Inflammatory macrophage (primary cell): Measurements from ENCODE around the gene MLYCD.
"Not testable (repeated sequence)": the region's sequence is repeated elsewhere in the genome, so short reads cannot be mapped to it uniquely, and the experiment has no call there.

ENCODE experiments used
- DNase-seq, 2 donors: peaks; one replicate each; pipeline ENCODE4 v3.0.0-alpha.2; 2020 to 2022

MLYCD gene

GRCh38 chr16:83942074-83942473, 43.2 kb downstream of the MLYCD start:
- DNase-seq, result no peak

DNA sequence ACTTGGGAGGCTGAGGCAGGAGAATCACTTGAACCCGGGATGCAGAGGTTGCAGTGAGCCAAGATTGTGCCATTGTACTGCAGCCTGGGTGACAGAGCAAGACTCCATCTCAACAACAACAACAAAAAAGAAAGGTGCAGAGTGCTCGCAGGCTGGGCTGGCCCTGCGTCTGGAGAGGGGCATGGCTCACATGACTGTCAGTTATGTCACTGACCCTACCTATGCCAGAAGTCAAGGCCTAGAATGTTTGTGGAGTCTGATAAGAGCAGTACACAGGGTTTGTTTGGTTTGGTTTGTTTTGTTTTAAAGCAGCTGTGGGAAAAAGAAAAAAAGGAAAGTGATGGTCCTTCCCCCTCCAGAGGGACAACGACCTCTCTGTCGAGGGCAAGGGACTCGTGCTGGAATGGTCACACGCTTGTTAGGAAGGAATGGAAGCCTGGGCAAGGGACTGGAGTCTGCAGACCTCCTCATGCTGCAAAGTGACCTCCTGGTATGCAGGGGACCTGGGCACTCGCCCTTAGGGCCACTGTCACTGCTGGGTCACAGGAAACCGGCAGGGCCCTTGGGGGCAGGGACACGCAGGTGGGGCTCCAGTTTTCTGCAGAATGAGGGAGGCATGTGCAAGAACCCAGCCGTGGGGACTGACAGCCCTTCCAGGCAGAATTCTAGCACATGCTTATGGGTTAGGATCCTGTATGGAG, 44.0 kb downstream of the MLYCD start:
- no peak for DNase-seq

DNA sequence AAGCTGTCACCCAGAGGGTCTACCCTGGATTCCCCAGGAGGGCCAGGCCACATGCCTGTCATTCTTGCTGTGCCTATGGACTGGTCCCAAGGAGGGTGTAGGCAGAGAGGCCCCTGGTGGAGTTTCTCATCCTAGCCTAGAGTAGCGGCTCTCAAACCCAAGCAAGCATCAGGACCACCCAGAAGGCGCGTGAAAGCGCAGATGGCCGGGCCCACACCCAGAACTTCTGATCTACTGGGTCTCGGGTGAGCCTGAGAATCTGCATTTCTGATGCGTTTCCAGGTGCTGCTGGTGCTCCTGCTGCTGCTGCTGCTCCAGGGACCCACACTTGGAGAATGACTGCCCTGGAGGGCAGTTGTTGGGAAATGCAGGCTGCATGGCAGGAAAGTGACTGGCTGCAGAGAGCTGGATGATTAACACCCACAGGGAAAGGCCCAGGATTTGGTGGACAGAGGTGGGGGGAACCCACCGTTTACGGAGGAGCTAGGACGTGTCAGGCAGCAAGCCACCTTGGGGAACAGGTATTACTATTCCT, 44.7 kb downstream of the MLYCD start:
- no peak for DNase-seq

- DNase-seq, result no peak
These were observed 46.7 kb downstream of the MLYCD start for GRCh38 chr16:83945587-83945986.

- DNase-seq, result no peak
These were observed 47.4 kb downstream of the MLYCD start for GRCh38 chr16:83946154-83946780.

DNA sequence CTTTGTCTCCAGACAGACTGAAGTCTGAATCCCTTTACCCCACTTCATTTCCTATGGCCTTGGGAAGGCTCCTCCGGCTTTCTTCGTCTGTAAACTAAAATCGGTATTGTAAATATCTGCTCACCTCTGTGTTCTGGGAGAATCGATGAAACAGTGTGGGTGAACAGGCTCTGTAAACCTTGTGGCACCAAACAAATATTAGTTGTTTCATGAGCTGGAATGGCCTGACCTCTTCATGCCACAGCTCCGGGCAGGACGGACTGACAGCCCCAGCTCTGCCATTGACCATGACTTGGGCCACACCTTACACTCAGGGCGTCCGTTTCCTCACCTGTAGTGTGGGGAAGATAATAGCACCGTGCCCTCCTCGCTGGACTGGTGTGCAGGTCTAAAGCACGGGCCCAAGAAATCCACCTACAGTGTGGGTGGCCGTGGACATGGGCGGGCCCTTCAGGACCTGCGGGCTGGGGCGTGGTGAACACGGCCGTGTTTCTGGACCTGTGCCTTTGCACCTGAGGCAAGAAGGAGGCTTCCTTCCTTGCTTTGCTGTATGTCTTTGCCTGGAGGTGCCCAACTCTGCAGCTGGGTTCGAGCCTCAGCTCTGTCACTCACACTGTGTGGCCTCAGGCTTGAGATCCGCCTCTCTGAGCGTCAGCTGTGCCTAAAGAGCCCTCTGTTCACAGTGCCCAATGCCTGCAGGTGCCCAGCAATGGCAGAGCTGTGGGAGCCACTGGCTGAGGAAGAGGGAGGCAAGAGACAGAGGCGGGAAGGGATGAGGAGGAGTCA, 48.1 kb downstream of the MLYCD start:
- no peak for DNase-seq

GRCh38 chr16:83947642-83948234, 48.8 kb downstream of the MLYCD start:
- no peak for DNase-seq

GRCh38 chr16:83948914-83949723, 50.2 kb downstream of the MLYCD start:
- no peak for DNase-seq

GRCh38 chr16:83949724-83950001, 50.7 kb downstream of the MLYCD start:
- DNase-seq, result no peak

DNA sequence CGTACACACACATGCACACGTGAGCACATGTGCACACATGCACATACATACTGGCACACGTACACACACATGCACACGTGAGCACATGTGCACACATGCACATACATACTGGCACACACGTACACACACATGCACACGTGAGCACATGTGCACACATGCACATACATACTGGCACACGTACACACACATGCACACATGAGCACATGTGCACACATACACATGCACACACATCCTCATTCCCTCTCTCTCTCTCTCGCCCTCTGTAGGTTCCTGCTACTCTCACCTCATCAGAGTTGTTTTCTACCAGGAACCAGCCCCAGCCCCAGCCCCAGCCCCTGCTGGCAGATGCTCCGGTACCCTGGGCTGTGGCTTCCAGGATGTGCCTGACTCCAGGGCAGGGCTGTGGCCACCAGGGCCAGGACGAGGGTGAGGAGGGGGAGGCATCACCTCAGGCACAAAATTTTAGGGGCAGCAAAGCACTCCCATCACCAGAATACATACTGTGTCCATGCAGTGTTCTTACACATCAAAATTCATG, 52.0 kb downstream of the MLYCD start:
- not testable (repeated sequence) for DNase-seq

- DNase-seq, result no peak
These were observed 52.6 kb downstream of the MLYCD start for GRCh38 chr16:83951544-83951943.

DNA sequence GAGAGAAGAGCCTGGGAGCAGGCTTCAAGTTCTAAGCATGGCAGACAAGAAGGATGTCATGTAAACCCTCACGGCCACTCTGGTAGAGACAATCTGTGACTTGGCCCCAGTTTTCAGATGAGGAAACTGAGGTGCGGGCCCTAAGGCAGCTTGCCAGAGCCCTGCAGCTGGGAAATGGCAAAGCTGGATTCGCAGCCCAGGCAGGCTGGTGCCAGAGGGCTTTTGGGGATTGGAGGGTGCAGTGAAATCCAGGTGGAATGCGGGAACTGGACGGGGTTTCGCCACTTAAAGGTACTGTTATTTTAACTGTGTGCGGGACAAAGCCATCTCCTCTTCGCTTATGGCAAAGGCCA, 53.6 kb downstream of the MLYCD start:
- DNase-seq, result peak in 1 of 2 donors; percentile 7

DNA sequence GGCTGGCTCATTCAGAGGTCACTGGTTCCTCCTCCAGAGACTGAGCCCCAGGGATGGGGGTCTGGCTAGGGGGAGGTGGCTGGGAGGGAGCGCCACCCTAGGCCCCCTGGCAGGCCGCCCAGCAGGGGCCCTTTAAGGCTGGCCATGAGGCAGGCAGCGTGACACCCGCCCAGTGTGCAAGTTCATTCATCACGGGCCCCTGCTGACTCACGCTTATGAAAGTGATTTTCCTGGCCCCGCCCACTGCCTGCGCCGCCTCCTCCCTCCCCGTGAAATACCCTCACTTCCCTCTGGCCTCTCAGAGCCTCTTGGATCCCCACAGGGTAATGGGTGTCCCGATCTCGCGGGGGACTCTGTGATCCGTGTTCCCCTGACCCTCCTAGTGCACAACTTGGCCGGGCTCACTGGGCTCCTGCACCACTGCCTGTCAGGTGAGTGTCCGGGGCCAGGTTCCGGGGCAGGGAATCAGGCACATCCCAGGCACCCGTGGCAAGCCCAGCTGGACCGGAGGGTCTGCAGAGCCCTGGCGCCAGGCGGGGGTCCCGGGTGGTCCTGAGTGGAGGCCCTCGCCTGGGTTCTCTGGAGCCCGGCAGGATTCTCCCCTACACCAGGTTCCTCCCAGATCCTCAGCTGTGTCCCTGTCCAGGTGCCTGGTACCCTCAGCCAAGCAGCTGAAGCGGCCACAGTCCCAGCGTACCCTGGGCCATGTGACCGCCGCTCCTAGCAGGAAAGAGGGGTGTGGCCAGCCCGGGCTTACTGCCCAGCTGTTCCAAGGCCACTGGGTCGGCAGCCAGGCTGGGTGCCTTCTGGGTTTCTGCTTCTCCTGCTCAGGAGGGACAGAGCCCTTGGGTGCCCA, 54.3 kb downstream of the MLYCD start, which contains the start of gene OSGIN1:
Gene OSGIN1, plus strand, starts transcription at position 301 of the 856 bp plus-strand sequence. CDS start 4,432 bp downstream, outside the sequence.
- DNase-seq, result peak; percentile 97

GRCh38 chr16:83953796-83954576, 55.1 kb downstream of the MLYCD start:
- DNase-seq, result peak; percentile 10 to 27

GRCh38 chr16:83954577-83955016, 55.7 kb downstream of the MLYCD start:
- DNase-seq, result peak; percentile 61 to 74

DNA sequence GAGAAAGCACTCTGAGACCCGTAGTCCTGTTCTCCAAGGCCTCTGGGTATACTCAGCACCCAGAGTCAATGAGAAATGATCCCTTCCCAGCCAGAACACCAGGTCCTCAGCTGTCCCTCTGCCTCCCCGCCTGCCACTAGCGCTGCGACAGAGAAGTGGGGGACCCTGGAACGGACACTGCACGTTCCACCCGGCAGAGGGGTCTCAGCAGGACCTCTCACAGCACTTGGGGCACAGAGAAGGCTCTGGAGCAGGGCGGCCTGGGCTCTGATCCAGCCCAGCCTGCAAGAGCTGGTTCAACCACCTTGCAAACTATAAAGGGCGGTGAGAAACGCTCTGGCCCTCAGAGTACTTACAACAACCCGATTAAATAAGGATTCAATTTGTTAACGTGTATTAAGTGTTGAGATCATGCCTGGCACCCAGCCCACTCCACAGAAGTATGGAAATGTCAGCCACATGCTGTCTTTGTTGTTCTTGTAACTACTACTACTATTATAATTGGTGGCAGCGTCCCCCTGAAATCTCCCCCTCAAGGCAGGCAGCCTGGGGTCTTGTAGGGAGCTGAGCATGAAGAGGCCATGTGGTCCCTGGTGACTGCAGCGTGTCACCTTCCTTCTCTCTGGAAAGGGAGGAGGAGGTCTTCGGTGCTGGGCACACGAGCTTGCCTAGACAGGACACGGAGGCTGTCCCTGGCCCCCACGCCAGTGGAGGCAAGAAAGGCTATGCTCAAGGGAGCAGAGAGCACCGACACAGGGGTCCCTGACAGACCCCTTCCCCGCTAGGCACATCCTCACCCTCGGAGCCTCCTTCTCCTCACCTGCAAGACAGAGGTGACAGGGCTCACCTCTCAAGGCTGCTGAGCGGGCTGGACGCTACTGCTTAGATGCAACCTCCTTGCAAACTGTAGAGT, 56.6 kb downstream of the MLYCD start:
- no peak for DNase-seq

- DNase-seq, result peak; percentile 78 to 79
These were observed 57.7 kb downstream of the MLYCD start for GRCh38 chr16:83956336-83957289.
